Subcutaneous adipose tissue (tissue), 4 donors: Measurements from ENCODE around the gene DYNLRB2. TPM values are rescaled to one million over a fixed set of nuclear protein-coding genes. Genes with fewer than 3 reads are reported as not detected.

Source experiments
- CTCF ChIP-seq: fragments of 450-650 bp; IDR thresholded peaks from one replicate; pipeline ENCODE4 v1.5.1; 2016; ENCODE audit warnings: low read depth, mild to moderate bottlenecking, control low read depth, antibody characterized with exemption, moderate library complexity
- total RNA-seq, 4 donors: library from RNA; depleted of rRNA; stranded (reverse); fragments of >200 nt; gene quantifications; one replicate each; pipeline ENCODE4 v1.1.0, GENCODE V29; 2016

The DYNLRB2 gene
- total RNA-seq, 4 donors from 2014 or later: not detected

GRCh38 chr16:80594756-80595155 is 54.0 kb downstream of the DYNLRB2 start:
- no peak for TF ChIP-seq CTCF

- TF ChIP-seq CTCF: no peak
Measured at GRCh38 chr16:80596507-80597207, 55.9 kb downstream of the DYNLRB2 start.

- no peak for TF ChIP-seq CTCF
Measured at GRCh38 chr16:80599466-80599865, 58.7 kb downstream of the DYNLRB2 start.
